GM19099 (cell line): ENCODE measurements around the gene OPCML.

Experiments used
- POLR2A ChIP-seq: IDR thresholded peaks from 3 replicates; pipeline ENCODE4 v1.6.1; 2011; ENCODE audit warnings: low read depth; ENCODE audit not compliant: insufficient read length; ENCODE audit errors: extremely low read depth

Gene OPCML

GRCh38 chr11:132831272-132831671 lies 701.0 kb downstream of the OPCML start:
- no peak for TF ChIP-seq POLR2A

DNA sequence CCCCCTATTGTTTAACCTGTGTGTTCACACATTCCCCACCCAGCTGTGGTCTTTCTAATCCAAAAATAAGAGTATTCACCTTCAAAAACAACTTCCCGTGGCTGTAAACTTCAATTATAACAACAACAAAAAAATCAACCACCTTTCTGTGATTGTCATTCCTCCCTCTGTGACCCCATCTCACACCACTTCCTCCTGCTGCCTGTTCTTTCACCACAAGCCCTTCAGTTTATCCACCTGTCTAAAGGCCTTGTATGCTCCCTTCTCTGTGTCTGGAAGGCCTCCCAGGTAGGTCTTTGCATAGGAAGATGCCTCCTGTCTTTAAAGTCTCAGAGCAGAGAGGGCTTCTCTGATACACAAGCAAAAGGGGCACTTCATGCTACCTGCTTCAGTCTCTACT lies 707.7 kb downstream of the OPCML start:
- no peak for TF ChIP-seq POLR2A

DNA sequence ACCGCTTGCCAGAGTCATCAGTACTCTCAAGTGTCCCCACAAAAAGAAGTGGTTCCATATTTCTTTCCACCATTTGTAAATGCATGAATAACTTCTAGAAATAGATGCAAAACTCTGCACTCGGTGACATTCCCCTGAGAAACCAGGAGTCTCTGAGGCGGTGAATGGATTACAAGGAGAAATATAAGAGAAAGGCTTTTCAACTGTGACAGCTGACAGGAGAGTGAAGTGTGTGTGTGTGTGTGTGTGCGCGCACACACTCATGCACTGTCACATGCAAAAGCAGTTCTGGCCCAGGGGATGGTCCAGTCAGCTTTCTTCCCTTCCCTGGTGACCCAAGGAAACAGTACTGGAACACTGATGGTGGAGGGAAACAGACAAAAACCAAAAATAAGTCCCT lies 710.0 kb downstream of the OPCML start:
- no peak for TF ChIP-seq POLR2A

DNA sequence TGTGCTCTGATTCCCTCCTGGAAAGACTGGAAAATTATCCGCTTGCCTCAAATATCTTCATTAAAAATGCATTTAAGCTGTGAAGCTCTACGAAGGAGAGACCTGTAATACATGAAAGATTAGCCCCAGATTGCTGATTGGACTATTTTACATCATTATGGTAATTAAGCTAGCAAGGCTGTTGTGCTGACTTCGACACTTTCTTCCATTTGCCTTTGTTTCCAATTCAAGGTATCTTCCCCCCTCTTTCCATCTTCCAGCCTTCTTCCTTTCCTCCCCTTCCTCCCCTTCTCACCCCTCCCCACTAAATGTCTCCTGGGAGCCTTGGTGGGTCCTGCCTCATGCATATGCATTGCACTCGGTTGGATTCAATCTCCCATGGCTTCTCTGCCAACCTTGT lies 710.8 kb downstream of the OPCML start:
- TF ChIP-seq POLR2A: no peak

DNA sequence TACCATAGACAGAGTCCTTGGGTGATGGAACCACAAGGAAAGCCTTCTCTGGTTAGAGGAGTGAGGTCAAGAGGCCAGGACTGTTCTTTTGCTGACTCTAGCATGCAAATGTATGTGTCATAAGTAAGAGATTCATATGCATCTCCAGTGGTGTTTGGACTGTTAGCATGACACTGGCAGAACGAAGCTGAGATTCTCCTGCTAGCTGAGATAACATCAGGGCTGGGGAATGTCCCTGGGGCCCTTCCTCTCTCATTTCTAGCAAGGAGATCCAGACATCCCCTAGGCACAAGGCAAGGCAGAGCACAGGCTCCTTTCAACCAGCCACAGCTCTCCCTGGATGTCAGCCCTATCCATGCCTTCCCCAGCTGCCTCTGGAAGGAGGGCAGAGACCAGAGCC lies 711.3 kb downstream of the OPCML start:
- TF ChIP-seq POLR2A: no peak

- TF ChIP-seq POLR2A: no peak
These were observed 713.4 kb downstream of the OPCML start for GRCh38 chr11:132818951-132819350.

- TF ChIP-seq POLR2A: no peak
These were observed 714.9 kb downstream of the OPCML start for GRCh38 chr11:132817387-132817786.

DNA sequence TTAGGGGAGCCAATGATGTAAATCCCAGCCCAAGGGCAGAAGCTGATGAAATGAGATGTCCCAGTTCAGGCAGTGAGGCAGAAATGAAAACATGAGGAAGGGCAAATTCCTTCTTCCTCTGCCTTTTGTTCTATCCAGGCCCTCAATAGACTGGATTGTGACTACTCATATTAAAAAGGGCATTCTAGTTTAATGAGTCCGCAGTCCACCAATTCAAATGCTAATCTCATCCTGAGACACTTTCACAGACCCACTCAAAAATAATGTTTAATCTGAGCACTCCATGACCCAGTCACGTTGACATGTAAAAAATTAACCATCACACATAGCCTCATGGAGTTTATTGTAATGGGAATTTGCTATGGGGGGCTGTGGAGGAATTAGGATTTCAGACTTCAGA lies 717.9 kb downstream of the OPCML start:
- no peak for TF ChIP-seq POLR2A

GRCh38 chr11:132811649-132812048 lies 720.7 kb downstream of the OPCML start:
- no peak for TF ChIP-seq POLR2A

- no peak for TF ChIP-seq POLR2A
These were observed 723.2 kb downstream of the OPCML start for GRCh38 chr11:132809070-132809469.

DNA sequence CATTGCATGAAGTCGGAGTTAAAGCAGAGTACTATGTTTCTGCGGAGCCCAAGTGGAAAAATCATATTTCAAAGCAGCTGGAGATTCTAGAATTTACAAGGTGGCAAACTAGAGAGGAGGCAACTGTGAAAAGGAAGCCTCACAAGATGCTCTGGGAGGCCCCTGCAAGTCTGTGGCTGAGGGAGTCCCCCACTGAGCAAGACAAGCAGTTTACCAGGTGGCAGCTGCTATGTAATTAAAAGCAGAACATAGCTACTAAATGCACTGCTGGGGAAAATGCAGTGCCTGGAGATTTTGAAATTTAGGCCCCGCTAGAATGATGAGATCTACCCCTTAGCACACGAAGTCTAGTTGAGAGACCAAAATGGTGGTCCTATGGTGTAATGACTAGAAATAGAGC lies 728.0 kb downstream of the OPCML start:
- no peak for TF ChIP-seq POLR2A

- no peak for TF ChIP-seq POLR2A
These were observed 728.9 kb downstream of the OPCML start for GRCh38 chr11:132803436-132803835.

DNA sequence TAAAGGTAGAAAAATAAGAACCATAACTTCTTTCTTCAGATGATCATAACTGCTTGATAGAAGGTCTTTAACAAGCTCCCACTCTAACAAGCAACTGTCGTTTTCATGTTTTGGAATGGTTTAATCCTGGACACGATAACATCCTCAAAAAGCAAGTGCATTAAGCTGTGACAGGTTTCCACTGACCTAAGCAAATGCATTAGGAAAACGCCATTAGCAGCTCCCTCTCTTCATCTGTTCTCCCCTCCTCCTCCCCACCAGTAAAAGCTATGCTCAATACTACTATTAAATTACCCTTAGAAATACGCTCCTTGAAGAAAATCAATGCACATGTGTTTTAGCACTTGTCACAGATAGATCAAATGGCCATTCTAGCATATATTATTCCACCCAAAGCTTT lies 729.4 kb downstream of the OPCML start:
- TF ChIP-seq POLR2A: no peak

GRCh38 chr11:132793831-132794230 lies 738.5 kb downstream of the OPCML start:
- no peak for TF ChIP-seq POLR2A

DNA sequence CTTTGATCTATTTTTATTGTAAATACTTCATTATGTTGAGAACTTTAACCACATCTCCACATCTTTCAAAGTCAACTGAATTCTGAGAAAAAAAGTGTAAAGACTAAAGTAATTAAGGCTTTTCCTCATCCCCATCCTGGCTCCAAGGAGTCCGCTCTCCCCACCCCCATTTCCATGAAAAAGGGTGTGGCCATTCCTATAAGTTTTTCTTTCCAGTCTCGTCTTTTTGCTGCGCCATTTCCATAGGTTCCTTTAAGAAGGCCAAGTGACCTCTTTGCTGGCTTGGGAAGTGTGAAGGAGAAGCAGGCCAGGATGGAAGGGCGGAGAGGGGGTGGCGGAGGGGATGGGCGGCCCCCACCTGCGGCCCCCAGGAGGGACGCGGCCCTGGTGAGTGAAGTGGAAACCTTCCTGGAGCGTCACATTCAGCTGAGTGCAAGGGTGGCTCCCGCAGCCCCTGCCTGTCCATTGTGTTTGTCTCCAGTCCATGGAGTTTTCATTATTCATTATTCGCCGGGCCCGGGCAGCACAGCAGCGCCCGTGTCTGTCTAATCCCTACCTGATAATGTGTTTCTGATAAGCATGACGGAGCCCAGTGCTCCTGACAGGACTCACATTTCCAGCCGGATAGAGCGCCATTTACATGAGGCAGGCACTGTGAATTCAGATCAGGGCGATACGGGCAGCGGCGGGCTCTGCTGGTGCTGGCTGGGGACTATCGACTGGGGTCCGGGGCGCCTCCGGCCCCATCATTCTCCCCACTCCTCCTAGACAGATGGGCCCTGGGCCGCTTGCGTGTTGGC lies 739.8 kb downstream of the OPCML start:
- no peak for TF ChIP-seq POLR2A

- no peak for TF ChIP-seq POLR2A
These were observed 741.3 kb downstream of the OPCML start for GRCh38 chr11:132790971-132791370.

DNA sequence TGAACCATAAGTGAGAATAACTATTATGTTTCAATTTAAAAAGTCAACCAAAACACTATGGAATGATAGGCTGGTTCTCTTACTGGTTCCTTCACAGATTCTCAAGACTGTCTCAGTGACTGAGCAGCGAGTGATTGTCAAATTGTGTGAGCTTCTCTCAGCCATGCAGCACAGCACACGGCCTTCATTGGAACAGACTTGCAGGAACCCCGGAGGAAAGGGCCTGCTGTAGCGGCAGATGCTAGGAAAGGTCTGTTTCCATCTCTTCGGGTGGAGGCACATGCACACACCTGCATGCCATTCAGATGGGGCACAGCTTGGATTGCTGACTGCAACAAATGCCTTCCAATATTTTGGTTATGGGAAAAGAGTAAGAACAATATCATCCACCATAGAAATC lies 741.8 kb downstream of the OPCML start:
- TF ChIP-seq POLR2A: no peak

GRCh38 chr11:132788816-132789325 lies 743.4 kb downstream of the OPCML start:
- no peak for TF ChIP-seq POLR2A

DNA sequence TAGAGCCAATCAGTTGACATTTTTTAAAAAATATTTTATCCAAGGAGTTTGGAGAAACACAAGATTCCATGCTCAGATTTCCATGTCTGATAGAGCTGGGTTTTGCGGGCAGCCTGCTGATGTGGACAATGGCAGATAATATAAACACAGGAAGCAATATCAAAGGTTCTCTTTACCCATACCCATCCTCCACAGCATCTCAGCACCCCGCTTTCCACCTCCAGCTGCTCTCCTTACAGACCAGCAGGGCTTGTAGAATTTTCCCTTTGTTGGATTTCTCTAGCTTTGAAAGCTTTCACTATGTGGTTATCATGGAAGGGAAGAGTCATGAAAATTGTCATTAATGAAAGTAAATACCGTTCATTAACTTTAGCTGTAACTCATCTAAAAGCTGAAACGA lies 746.4 kb downstream of the OPCML start:
- no peak for TF ChIP-seq POLR2A
